AG09319 (cell line): Measurements from ENCODE around the gene COMP.

Source experiments
- DNase-seq: peaks from one replicate; pipeline ENCODE4 v3.0.0-alpha.2; 2010; ENCODE audit warnings: low read depth; ENCODE audit errors: extremely low read depth
- TF ChIP-seq, protein P1 (sequence below): IDR thresholded peaks from 2 replicates; pipeline ENCODE4 v1.5.1; 2011; ENCODE audit warnings: low read depth, mild to moderate bottlenecking, inconsistent platforms, low read length, moderate library complexity

Gene COMP

DNA sequence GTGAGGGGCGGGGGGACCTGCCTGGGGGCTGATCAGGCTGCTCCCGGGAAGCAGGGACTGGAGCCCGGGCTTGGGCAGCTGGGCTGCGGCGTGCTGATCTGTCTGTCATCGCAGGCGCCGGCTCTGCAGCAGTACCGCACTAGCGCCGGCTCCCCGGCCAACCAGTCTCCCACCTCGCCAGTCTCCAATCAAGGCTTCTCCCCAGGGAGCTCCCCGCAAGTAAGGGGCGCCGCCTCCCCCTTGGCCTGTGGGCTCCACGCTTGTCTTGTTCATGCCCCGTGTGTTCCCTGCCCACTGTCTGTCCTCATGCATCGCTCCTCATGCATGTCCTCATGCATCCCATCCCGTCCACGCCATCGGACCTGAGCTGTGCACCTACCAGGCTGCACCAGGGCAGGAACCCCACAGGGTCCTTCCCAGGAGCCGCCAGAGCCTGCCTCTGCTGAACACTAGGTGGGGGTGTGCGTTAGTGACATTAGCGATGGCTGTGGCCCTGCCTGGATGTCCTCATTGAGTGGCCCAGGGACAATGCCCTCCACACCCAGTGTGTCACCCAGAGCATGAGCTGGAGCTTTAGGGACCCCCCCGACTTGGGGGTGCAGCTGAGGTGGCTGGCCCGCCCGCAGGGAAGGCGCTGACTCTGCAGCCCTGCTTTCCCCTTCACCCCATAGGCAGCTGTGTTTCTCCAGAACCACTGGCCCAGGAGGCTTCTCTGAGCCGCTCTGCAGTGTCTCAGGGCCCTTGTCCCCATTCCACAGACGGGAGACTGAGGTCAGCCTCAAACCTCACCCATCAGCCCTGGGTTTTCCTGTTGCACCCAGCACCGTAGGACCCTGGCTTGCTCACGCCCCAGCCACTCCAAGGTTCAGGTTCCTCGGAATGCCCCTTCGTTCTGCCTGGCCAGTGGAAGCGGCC is 19.5 kb downstream of the COMP start:
- TF ChIP-seq, protein P1, sequence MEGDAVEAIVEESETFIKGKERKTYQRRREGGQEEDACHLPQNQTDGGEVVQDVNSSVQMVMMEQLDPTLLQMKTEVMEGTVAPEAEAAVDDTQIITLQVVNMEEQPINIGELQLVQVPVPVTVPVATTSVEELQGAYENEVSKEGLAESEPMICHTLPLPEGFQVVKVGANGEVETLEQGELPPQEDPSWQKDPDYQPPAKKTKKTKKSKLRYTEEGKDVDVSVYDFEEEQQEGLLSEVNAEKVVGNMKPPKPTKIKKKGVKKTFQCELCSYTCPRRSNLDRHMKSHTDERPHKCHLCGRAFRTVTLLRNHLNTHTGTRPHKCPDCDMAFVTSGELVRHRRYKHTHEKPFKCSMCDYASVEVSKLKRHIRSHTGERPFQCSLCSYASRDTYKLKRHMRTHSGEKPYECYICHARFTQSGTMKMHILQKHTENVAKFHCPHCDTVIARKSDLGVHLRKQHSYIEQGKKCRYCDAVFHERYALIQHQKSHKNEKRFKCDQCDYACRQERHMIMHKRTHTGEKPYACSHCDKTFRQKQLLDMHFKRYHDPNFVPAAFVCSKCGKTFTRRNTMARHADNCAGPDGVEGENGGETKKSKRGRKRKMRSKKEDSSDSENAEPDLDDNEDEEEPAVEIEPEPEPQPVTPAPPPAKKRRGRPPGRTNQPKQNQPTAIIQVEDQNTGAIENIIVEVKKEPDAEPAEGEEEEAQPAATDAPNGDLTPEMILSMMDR = no peak; the same call in 1 of the 2 replicates
- DNase-seq = no peak

DNA sequence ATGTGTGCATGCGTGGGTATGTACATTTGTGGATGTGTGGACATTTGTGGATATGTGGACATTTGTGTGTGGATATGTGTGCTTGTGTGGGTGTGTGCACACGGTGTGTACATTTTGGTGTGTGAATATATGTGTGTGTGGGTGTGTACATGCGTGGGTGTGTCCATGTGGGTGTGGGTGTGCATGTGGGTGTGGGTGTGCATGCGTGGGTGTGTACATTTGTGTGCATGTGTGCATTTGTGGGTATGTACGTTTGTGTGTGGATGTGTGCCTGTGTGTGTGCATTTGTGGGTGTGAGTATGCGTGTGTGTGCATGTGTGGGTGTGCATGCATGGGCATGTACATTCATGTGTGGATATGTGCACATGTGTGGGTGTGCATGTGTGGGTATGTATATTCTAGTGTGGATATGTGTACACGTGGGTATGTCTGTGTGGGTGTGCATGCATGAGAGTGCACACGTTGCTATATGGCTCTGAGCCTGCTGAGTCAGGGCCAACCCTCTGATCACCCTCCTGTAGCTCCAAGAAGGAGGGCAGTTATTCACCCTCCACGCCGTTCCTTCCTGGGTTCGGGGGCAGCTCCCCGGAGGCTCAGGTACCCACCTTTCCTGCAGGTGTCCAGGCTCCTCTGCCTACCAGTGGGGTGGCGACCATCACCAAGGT is 20.3 kb downstream of the COMP start:
- no peak for DNase-seq
- TF ChIP-seq, protein P1 = no peak

DNA sequence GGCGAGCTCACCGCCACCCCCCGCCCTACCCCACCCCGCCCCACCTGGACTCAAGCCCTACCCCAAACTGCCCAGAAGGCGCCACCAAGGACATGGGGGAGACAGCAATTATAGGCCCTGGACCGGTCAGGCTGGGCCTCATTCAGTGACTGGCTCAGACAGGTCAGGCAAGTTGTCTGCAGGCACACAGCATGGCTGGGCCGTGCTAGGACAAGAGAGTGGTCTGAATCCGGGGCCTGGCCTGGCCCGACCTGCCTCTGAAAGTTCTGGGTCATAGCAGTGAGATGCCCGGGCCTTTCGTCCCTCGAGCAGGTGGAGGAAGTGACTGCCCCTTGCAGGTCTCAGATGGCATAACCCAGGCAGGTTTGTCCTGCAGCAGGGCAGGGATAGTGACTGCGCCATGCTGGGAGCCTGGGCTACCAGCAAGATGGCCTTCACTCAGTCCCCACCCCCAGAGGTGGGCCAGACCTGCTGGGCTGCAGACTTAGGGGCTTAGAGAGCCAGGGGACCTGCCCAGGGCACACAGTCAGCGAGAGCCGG is 21.0 kb downstream of the COMP start:
- DNase-seq = no peak
- TF ChIP-seq, protein P1 = no peak

DNA sequence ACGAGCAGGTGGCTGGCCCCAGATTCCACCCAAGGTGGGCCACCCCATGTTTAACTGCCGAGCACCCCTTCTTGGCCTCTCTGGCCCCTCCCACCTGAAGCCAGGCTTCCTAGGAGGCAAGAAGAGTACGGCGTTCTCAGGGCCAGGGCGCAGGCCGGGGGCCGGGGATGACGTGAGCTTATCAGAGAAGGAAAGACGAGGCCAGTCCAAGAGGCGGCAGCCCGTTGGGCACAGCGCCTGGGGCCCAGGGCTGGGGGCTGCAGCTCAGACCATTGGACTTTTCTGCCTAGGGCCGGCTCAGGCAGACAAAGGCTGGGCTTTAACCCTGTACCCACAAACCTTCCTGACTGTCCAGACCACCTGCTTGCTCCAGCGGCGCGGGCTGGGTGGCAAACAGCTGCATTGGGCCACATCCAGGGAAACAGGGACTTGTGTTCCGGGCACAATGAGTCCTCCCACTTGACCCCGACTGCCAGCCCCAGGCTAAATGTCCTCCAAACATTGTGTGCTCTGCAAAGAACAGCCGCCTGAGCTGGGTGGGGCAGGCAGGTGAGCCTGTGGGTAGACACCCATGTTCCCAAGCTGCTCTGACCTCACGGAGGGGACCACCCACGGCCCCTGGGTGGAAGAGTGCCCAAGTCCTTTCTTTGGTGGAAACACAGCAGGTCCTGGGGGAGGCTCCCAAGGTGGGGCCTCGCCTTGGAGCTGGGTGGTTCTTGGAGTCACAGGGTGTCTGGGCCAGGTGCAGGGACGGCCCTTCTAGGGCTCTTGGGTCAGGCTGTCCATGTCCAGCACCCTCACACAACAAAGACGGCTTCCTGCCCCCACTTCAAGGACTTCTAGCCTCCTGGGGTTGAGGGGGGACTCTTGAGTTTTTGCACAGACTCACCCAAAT is 21.9 kb downstream of the COMP start:
- TF ChIP-seq, protein P1 = no peak
- no peak for DNase-seq

DNA sequence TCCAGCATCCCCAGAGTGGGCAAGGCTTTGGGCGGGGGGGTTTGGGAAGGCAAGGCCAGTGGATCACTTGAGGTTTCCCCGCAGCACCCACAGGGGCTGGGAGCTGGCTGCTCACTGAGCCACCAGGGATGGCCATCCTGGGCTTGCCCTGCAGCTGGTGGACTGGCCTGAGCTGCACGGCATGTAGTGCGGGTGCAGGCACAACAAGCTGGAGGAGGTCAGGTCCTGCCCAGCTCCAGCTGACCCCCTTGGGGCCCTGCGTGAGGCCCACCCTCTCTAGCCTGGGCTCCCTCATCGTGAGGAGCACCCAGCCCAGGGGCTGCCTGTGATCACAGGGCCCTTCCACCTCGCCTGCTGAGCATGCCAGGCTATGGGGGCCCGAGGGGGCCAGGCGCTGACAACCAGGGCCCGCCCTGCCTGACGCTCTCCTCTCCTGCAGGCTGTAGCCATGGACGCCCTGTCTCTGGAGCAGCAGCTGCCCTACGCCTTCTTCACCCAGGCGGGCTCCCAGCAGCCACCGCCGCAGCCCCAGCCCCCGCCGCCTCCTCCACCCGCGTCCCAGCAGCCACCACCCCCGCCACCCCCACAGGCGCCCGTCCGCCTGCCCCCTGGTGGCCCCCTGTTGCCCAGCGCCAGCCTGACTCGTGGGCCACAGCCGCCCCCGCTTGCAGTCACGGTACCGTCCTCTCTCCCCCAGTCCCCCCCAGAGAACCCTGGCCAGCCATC is 22.9 kb downstream of the COMP start:
- TF ChIP-seq, protein P1 = no peak
- no peak for DNase-seq

DNA sequence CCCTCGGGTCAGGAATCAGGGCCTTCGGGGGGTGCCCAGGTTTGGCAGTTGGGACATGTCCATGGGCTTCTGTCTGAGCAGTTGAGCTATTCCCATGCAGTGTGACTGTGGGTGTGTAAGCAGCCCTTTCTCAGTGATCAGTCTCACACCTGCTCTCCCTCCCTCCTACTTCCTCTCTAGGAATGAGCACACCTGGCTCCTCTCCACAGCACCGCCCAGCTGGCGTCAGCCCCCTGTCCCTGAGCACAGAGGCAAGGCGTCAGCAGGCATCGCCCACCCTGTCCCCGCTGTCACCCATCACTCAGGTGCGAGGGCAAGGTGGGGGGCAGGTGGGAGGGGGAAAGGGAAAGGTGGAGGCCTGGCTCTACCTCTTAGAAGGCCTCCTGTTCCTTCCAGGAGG is 25.9 kb downstream of the COMP start:
- TF ChIP-seq, protein P1 = no peak
- DNase-seq = no peak
